OCI-LY1 (cell line): ENCODE results near the gene BEND7.

Source experiments
- EZH2 ChIP-seq: fragments of 200-600 bp; sonication (generic), shearing (Covaris generic); IDR thresholded peaks from 2 replicates; pipeline ENCODE4 v1.8.0; 2017; ENCODE audit warnings: borderline replicate concordance, mixed run types, mild to moderate bottlenecking, antibody characterized with exemption, low read length, moderate library complexity, mixed read lengths
- TF ChIP-seq, protein P1 (sequence below): fragments of 200-600 bp; sonication (generic), shearing (Covaris generic); IDR thresholded peaks from 2 replicates; pipeline ENCODE4 v1.5.1; 2017; ENCODE audit warnings: mild to moderate bottlenecking, antibody characterized with exemption, low read length, moderate library complexity, mixed read lengths

GRCh38 chr10:13397052-13397451 lies 131.8 kb downstream of the BEND7 start:
- no peak for TF ChIP-seq EZH2
- TF ChIP-seq, protein P1, sequence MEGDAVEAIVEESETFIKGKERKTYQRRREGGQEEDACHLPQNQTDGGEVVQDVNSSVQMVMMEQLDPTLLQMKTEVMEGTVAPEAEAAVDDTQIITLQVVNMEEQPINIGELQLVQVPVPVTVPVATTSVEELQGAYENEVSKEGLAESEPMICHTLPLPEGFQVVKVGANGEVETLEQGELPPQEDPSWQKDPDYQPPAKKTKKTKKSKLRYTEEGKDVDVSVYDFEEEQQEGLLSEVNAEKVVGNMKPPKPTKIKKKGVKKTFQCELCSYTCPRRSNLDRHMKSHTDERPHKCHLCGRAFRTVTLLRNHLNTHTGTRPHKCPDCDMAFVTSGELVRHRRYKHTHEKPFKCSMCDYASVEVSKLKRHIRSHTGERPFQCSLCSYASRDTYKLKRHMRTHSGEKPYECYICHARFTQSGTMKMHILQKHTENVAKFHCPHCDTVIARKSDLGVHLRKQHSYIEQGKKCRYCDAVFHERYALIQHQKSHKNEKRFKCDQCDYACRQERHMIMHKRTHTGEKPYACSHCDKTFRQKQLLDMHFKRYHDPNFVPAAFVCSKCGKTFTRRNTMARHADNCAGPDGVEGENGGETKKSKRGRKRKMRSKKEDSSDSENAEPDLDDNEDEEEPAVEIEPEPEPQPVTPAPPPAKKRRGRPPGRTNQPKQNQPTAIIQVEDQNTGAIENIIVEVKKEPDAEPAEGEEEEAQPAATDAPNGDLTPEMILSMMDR: no peak
